GM21786 (cell line): ENCODE results near the gene COPRS.
"Not testable (repeated sequence)": the region's sequence is repeated elsewhere in the genome, so short reads cannot be mapped to it uniquely, and the experiment has no call there.

ENCODE experiments used
- ATAC-seq: cut with Tn5 transposase; IDR thresholded peaks from one replicate; pipeline ENCODE4 v1.9.1; 2021; ENCODE audit not compliant: unreplicated experiment

COPRS gene

DNA sequence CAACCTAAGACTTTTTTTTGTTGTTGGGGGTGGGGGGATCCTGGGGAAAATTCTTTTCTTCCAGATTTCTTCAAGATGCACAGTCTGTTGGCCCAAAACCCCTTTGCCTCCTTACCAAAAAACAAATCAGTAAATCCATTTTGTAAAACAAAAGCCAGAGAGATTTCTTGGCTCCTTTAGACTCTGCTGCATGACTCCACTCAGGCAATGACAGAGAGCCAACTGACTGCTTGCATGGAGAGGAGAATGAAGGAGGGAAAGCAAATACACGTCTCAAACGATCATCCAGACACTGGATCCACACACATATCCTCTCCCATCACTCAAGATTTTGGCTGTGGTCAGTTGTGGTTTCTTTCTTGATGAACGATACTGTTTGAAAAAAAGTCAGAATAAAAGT lies 13.8 kb downstream of the COPRS start:
- no peak for ATAC-seq

DNA sequence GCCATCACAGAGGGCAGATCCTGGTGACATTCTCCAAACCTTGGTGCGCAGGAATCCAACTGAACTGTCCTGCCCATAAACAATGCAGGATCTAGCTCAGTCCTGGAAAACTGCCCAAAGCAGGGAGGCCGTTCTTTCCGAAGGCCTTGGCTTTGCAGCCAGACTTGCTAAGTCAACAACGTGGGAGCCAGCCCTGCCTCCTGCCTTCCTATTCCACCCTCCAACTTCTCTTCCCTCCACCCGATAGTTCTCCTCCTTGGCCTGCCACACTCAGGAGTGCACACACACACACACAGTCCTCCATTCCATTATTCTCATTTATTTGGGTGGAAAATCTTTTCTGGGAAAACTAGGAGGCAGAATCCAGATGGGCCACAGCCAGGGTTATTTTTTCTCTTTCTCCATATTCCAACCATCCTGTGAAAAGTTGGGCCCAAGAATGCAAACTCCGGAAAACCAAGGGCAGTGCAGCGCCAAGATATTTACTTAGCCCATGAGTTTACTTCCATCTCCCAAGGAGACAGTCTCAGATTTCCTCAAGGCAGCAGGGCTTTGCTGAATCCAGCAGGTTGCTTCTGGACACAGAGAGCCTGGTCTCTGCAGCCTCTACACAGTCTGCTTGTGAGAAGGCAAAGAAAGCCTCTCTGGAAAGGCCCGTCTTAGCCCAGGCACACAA lies 15.8 kb downstream of the COPRS start:
- ATAC-seq: no peak

DNA sequence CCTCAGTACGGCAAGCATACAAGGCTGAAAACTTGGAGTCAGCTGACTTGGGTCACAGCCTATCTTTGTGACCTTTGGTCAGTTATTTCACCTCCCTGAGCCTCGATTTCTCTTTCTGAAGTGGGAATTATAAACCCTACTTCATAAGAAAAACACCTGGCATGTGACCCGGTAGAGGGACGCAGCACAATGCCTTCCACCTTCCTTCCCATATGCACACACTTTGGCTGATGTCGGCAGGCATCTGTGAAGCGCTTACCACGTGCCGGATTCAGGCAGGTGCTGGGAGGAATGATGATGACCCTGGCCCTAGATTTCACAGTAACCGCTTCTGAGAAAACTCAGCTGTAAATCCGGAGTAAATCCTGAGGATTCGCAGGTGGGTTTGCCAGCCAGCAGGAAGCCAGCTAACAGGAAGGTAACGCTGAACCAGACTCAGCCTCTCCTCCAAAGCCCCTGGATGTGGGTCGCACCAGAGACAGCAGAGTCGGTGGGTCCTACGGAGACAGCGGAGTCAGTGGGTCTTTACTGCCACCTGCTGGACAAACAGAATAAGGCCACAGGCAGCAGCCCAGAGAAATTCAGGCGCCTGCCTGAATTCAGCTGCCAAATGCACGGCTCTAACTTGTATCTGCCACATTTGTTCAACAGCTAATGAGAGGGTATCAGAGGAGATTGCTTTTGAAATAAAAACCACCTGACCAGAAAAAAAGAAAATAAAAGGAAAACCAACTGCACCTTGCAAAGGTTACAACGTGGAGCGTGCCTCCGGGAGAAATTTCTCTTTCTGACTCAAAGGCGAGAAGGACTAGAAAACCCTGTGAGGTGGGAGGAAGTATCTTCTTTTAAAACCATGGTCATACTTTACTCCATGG lies 16.6 kb downstream of the COPRS start:
- ATAC-seq: no peak

DNA sequence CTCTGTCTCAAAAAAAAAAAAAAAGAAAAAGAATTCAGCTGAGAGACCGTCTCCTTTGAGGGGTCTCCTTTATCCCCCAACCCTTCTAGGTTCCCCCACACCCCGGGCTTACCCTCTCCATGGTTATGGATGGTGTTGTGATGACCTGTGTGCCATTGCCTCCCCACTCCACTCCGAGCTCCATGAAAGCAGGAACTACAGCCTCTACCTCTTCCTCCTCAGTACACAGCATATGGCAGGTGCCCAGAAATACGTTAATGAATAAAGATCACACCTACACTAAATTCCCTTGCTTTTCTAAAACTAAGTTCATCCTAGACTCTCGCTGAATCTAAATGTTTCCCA lies 17.2 kb downstream of the COPRS start:
- ATAC-seq: no peak

DNA sequence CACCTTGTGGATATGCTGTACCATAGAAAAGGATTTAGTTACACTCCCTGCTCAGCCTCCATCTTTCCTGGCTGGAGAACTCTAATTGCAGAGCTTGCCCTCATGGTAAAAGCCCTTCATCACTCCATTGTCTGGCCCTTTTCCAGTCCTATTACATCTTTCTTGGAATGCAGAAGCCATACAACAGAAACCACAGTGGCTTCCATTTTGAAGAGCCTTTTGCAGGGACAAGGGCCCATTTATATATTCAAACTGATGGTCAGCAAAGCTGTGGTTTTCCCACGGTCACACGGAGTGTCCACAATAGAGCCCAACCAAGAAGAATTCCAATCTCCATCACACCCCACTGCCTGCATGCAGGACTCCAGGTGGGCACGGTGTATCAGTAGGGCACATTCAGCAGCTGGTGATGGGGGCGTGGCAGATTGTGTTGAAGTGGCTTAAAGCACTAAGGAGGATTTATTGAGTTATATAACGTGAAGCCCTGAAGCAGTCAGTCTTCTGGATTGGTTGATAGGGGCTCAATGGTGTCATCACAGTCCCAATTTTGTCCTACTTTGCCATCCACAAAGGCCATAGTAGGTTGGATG lies 20.3 kb downstream of the COPRS start:
- no peak for ATAC-seq

DNA sequence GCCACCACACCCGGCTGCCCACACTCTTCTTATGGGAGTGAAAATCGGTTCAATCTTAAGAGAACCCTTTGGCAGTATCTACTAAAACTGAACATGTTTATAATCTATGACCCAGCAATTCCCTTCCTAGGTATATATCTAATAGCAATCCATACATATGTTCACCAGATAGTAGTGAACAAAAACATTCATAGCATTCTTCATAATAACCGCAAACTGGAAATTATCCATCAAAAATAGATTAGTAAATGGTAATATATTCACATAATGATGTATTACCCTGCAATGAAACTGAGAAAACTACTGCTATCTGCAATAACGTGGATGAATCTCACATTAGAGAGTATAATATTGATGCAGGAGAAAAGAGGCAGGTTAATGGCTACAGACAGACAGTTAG lies 23.1 kb downstream of the COPRS start:
- no peak for ATAC-seq

DNA sequence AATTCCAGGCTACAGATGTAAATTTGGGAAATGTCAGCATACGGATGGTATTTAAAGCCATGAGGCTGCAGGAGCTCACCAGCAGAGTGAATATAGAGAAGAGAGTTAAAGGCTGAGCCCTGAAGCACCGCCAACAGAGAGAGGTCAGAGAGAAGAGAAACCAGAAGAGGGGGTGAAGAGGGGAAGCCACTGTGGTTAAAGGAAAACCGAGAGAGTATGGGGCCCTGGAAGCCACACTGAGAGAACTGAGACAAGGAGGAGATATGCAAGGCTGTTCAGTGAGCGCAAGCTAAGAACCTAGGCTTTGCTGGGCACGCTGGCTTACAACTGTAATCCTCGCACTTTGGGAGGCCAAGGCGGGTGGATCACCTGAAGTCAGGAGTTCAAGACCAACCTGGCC lies 24.6 kb downstream of the COPRS start:
- ATAC-seq: peak; percentile 45

DNA sequence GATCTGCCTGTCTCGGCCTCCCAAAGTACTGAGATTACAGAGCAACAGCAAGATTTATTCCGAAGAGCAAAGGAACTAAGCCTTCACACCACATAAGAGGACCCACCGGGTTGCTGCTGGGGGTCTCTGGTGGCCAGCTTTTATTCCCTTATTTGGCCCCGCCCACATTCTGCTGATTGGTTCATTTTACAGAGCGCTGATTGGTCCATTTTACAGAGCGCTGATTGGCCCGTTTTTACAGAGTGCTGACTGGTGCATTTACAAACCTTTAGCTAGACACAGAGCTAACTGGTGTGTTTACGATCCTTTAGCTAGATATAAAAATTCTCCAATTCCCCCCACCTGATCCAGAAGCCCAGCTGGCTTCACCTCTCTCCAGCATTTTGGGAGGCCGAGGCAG lies 26.3 kb downstream of the COPRS start:
- ATAC-seq: no peak

DNA sequence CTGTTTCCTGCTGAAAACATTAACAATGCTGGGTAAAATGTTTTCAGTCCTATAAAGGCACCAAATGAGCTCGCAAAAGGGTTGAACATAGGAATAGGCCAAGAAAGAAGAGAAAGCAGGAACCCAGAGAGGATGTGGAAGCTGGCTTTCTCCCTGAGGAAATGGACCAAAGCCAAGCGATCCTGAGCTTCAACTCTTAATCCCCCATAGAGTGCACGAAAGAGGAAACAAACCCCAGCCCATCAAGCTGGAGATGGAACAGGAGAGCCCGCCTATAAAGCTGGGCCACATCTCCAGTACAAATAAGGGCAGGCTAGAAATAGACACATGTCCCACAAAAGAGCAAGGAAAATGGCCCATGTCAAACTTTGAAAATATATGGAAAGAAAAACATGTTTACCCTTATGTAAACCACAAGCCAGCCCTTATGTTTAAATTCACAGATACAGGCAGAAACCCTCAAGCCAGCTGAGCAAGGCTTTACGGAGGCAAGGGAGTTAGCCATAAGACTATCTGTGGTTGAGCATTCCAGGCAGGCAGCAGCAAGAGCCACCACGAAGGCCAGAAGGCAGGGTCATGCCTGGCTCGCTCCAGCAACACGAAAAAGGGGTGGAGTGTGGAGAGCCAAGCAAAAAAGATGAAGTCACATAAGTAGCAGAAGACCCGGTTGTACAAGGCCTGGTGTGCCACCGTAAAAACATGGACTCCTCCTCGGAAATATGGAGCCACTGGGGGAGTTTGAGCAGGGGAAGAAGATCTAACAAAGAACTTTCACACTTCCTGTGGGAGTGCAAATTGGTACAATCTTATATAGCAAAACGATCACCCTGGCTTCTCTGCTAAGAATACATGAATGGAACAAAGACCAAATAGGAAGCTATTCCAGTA lies 27.8 kb downstream of the COPRS start:
- ATAC-seq: no peak

DNA sequence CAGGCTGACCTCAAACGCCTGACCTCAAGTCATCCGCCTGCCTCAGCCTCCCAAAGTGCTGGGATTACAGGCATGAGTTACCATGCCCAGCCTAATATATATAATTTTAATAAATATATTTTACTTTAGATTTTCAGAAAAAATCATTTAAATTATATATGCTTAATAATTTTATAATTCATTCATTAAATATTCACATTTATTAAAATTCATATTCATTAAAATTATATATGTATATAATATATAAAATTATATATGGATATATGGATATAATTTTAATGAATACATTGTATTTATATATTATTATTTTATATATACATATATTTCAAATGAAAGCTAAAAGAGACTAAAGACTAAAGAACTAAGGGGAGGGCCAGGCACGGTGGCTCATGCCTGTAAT lies 29.4 kb downstream of the COPRS start:
- ATAC-seq: no peak

DNA sequence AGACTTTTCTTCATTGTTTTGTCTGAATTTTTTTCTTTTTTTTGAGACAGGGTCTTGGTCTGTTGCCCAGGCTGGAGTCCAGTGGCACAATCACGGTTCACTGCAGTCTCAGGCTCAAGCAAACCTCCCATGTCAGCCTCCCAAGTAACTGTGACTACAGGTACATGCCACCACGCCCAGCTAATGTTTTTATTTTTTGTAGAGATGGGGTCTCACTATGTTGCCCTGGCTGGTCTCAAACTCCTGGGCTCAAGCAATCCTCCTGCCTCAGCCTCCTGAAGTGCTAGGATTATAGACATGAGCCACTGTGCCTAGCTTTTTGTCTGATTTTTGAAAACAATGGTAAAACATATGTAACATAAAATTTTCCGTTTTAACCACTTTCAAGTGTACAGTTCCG lies 30.1 kb downstream of the COPRS start:
- not testable (repeated sequence) for ATAC-seq

DNA sequence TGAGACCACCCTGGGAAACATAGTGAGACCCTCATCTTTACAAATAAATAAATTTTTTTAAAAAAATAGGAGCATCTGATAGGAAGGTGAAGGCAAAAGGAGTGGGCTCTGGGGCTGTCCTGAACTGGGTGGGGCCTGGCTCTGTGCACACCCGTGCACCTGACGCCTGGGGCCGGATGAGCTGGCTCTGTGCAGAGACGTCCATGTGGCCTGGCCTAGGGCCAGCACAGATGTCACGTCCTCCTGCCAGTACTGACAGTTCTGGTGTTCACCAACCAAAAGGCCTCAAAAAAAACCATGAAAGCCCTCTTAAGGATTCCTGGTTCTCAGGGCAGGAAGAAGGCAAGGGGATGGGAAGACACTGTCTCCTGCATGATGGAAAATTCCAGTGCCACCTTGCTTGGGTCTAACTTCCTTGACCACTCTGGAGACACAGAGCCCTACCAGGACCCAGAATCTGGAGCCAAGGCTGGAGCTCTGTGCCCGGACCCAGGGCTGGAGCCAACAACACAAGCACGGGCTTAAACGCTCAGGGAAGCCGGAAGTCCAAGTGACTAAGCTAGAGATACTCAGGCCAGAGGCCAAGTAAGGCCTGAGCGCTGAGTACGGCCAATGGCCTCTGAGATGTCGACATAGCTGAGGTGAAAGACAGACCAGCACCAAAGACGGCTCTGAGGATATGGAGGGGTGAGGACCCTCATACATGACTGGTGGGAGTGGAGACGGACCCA lies 32.9 kb downstream of the COPRS start:
- no peak for ATAC-seq

DNA sequence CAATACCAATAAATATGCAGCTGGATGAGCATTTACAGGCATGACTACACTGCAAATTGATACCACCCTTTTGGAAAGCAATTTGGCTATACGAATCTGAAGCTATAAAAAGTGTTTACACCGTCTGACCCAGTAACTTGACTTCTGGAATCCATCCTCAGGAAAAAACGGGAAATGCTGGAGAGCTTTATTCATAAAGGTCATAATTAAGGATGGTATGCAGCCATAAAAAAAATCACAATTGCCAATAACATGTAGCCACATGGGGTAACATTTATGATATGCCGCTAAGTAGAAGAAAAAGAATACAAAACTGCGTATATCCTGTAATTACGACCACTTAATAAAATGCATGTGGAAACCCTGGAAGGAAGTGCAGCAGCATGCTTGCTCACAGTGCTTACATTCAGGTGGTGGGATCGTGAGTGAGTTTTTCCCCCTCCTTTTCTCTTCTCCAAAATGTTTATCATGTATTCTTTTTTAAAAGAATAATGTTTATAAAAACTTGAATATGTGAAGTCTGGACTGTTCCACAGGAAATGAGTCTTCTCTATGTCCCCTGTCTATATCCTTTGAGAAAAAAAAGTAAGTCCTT lies 34.2 kb downstream of the COPRS start:
- ATAC-seq: no peak

DNA sequence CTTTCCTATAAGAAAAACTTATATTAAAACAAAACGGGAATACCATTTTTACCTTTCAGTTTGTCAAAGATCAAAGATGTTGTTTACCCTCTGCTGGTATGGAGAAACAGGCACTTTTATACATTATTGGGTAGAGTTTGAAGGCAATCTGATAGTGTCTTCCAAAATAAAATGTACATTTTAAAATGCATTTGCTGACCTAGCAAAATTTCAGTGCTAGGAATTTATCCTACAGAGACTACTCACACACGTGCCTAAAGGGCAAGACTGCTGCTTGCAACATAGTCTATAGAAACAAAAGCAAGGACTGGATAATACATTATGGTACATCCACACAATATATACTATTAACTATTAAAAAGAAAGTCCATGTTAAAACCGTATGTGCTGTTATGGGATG lies 36.0 kb downstream of the COPRS start:
- no peak for ATAC-seq

DNA sequence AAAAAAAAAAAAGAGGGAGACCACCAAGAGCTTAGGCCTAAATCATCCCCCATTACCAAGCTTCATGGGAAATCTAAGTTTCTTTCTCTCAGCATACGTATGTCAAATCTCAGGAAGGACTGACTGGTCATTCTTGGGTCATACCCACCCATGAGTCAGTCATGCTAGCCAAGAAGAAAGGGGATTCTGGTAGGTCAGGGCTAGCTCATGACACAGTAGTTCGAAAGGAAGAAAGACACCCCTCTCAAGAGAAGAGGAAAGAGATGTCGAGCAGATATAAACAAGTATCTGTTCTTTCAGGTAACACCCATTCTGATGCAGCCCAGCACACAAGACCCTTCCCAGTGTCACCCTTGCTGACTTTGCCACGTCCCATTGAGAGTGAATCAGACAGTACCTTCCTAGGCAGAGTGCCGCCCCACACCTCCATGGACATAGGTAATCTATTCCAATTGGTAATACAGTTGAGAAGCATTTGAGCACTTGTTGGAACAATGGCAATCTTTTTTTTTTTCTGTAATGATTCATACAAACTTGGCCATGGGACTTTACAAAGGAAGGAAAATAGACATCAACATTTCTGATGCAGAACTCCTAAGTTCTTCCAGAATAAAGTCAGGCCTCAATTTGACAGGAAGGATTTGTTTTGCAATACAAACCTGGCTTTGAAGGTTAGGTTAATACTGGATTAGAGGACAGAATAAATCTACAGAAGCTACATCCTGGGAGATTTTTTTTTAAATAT lies 38.2 kb downstream of the COPRS start:
- ATAC-seq: no peak

DNA sequence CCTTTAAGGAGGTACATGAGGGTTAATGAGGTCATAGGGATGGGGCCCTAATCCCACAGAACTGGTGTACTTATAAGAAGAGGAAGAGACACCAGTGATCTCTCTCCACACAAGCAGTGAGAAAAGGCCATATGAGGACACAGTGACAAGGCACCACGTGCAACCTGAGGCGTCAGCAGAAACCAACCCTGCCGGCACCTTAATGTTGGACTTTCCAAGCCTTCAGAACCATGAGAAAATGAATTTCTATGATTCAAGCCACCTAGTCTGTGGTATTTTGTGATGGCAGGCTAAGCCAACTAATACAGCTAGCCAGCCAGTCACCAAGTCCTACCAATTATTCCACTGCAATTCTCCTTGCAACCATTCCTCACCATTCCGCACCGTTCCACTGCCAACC lies 39.5 kb downstream of the COPRS start:
- ATAC-seq: no peak

DNA sequence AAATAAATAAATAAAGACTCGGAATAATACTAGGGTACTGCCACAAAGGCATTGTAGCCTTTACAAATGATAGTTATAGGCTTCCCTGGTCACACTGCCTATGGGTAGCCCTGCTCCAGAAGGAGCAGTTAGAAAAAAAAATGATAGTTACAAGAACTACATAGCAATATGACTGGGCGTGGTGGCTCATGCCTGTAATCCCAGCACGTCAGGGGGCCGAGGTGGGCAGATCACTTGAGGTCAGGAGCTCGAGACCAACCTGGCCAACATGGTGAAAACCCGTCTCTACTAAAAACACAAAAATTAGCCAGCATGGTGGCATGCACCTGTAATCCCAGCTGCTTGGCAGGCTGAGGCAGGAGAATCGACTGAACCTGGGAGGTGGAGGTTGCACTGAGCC lies 40.2 kb downstream of the COPRS start:
- not testable (repeated sequence) for ATAC-seq

DNA sequence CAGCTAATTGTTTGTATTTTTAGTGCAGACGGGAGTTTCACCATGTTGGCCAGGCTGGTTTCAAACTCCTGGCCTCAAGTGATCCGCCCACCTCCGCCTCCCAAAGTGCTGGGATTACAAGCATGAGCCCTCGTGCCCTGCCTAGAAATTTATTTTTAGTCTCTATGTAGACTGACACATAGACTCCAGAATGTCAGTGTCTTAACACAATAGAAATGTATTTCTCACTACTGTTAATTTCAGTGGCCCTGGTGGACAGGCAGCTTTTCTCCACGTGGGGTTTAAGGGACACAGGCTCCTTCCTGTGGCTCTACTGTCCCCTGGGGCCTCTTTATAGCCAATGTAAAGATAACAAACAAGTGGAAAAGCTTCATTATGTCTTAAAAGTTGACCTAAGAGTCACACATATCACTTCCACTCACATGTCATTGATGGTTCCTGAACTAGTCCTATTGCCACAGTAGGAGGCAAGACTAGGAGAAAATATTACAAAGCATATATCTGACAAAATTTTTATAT lies 43.8 kb downstream of the COPRS start:
- no peak for ATAC-seq

DNA sequence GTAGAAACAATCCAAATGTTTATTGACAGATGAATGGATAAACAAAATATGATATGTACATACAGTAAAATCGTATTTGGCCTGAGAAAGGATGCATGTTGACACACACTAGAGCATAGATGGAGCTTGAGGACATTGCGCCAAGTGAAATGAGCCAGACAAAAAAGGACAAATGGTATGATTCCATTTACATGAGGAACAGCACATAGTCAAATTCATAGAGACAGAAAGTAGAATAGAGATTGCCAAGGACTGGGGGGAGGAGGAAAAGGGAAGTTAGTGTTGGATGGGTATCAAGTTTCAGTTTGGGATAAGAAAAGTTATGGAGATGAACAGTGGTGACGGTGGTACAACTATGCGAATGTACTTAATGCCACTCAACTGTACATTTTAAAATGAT lies 47.9 kb downstream of the COPRS start:
- ATAC-seq: no peak
